COR-L47 (cell line): ENCODE results near the gene SPI1.

Source experiments
- DNase-seq: peaks from one replicate; lab custom pipeline; 2025; lab: John Stamatoyannopoulos, UW

SPI1 gene

GRCh38 chr11:47406896-47407745 lies 28.8 kb upstream of the SPI1 start:
- DNase-seq, result no peak

GRCh38 chr11:47403571-47403970 lies 25.2 kb upstream of the SPI1 start:
- DNase-seq, result no peak

GRCh38 chr11:47403135-47403534 lies 24.8 kb upstream of the SPI1 start:
- DNase-seq, result no peak

- DNase-seq, result no peak
These were observed 22.5 kb upstream of the SPI1 start for GRCh38 chr11:47400768-47401279.

- no peak for DNase-seq
These were observed 21.8 kb upstream of the SPI1 start for GRCh38 chr11:47399860-47400767.

GRCh38 chr11:47398551-47398950 lies 20.2 kb upstream of the SPI1 start:
- DNase-seq, result no peak

- DNase-seq, result no peak
These were observed 19.7 kb upstream of the SPI1 start for GRCh38 chr11:47398011-47398410.

GRCh38 chr11:47396049-47396320 lies 17.6 kb upstream of the SPI1 start:
- DNase-seq, result no peak

- no peak for DNase-seq
These were observed 17.1 kb upstream of the SPI1 start for GRCh38 chr11:47395223-47396048.

GRCh38 chr11:47394322-47395222 lies 16.2 kb upstream of the SPI1 start:
- no peak for DNase-seq

- DNase-seq, result no peak
These were observed 15.6 kb upstream of the SPI1 start for GRCh38 chr11:47394050-47394321.

- no peak for DNase-seq
These were observed 15.1 kb upstream of the SPI1 start for GRCh38 chr11:47393163-47394049.

GRCh38 chr11:47392546-47393162 lies 14.3 kb upstream of the SPI1 start:
- DNase-seq, result no peak

- DNase-seq, result no peak
These were observed 13.5 kb upstream of the SPI1 start for GRCh38 chr11:47391711-47392432.

GRCh38 chr11:47391077-47391583 lies 12.8 kb upstream of the SPI1 start:
- DNase-seq, result no peak

GRCh38 chr11:47390422-47390760 lies 12.0 kb upstream of the SPI1 start:
- no peak for DNase-seq

- DNase-seq, result no peak
These were observed 11.5 kb upstream of the SPI1 start for GRCh38 chr11:47389577-47390421.
